Glutamatergic neuron (in vitro differentiated cells): Measurements from ENCODE around the gene PTPRN2. TPM values are rescaled to one million over a fixed set of nuclear protein-coding genes. Genes with fewer than 3 reads are reported as not detected.

Experiments used
- DNase-seq: peaks from one replicate; pipeline ENCODE4 v3.0.0; 2022
- H3K27ac Mint-ChIP-seq: one replicate; pipeline ENCODE4 v1.8.0; 2020; ENCODE audit warnings: mild to moderate bottlenecking, mixed read lengths, inconsistent platforms; ENCODE audit not compliant: unreplicated experiment
- H3K27me3 Mint-ChIP-seq: one replicate; pipeline ENCODE4 v1.8.0; 2020; ENCODE audit warnings: mild to moderate bottlenecking, moderate library complexity, mixed read lengths, inconsistent platforms; ENCODE audit not compliant: unreplicated experiment
- H3K36me3 Mint-ChIP-seq: one replicate; pipeline ENCODE4 v1.8.0; 2020; ENCODE audit warnings: mild to moderate bottlenecking, mixed read lengths, inconsistent platforms; ENCODE audit not compliant: unreplicated experiment
- H3K4me1 Mint-ChIP-seq: one replicate; pipeline ENCODE4 v1.8.0; 2020; ENCODE audit warnings: mild to moderate bottlenecking, low read depth, mixed read lengths, inconsistent platforms; ENCODE audit not compliant: unreplicated experiment
- H3K4me3 Mint-ChIP-seq: one replicate; pipeline ENCODE4 v1.8.0; 2020; ENCODE audit warnings: mild to moderate bottlenecking, mixed read lengths, inconsistent platforms; ENCODE audit not compliant: unreplicated experiment
- H3K9me3 Mint-ChIP-seq: one replicate; pipeline ENCODE4 v1.8.0; 2020; ENCODE audit warnings: mild to moderate bottlenecking, moderate library complexity, mixed read lengths, inconsistent platforms; ENCODE audit not compliant: unreplicated experiment
- CTCF ChIP-seq: fragments of 200-600 bp; sonication (generic); IDR thresholded peaks from one replicate; pipeline ENCODE4 v1.5.0; 2021; ENCODE audit not compliant: partially characterized antibody, unreplicated experiment
- total RNA-seq: library from RNA; stranded (reverse); fragmentation: NEBNext Ultra II Directional; extraction: Animal tissue kit (Norgen Biotek cat#: 25700); gene quantifications from one replicate; pipeline ENCODE4 v1.2.1, GENCODE V29; 2021; ENCODE audit not compliant: unreplicated experiment

PTPRN2 gene
- total RNA-seq, 1 donor from 2014 or later = 49.0 TPM

GRCh38 chr7:158530800-158531609 lies 56.6 kb downstream of the PTPRN2 start:
- no peak overlapping the region for H3K27ac Mint-ChIP-seq
- DNase-seq = no peak
- H3K27me3 Mint-ChIP-seq = peaks cover 26% of the 10 kb centered on the region
- H3K9me3 Mint-ChIP-seq = peaks cover 14% of the 10 kb centered on the region
- no peak overlapping the region for H3K4me3 Mint-ChIP-seq
- H3K36me3 Mint-ChIP-seq = peaks cover 20% of the 10 kb centered on the region
- TF ChIP-seq CTCF = no peak
- peaks cover 32% of the 10 kb centered on the region for H3K4me1 Mint-ChIP-seq

- Mint-ChIP-seq H3K9me3 (peaks cover 8% of the 10 kb centered on the region), H3K27ac (no peak overlapping the region), H3K4me1 (peaks cover 29% of the 10 kb centered on the region), H3K4me3 (no peak overlapping the region), H3K36me3 (peaks cover 6% of the 10 kb centered on the region), H3K27me3 (peaks cover 25% of the 10 kb centered on the region)
- no peak for DNase-seq
- no peak for TF ChIP-seq CTCF
These were observed 58.2 kb downstream of the PTPRN2 start for GRCh38 chr7:158529181-158530096.

DNA sequence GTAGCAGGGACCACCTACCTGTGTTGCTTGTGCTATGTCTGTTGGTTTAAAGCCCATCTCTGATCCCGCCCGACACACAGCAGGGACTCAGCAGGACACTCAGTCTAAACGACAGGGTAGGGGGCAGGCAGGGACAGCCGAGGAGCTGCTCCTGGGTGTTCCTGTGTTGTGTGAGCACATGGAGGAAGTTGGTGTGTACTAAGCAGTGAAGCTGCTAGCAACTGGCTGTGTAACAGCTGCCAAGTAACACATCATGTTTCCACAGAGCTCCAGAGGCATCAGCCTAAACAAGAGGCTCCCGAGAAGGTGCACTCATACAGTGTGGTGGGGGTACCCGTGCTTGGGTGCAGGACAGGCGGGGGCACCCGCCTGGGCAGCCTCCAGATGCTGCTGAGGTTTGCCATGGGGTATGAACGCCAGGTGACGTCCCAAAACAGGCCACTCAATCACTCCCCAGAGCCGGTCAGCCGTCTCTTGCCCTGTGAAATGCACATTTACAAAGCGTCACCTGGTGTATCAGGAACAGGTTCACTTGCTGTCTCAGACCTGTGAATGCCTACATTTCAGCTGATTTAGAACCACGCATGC lies 59.6 kb downstream of the PTPRN2 start:
- TF ChIP-seq CTCF = no peak
- peaks cover 26% of the 10 kb centered on the region for H3K4me1 Mint-ChIP-seq
- no peak for DNase-seq
- peaks cover 1% of the 10 kb centered on the region for H3K36me3 Mint-ChIP-seq
- H3K4me3 Mint-ChIP-seq = no peak overlapping the region
- H3K27me3 Mint-ChIP-seq = peaks cover 17% of the 10 kb centered on the region
- peaks cover 4% of the 10 kb centered on the region for H3K9me3 Mint-ChIP-seq
- no peak overlapping the region for H3K27ac Mint-ChIP-seq

GRCh38 chr7:158527495-158527894 lies 60.1 kb downstream of the PTPRN2 start:
- peaks cover 6% of the 10 kb centered on the region for H3K36me3 Mint-ChIP-seq
- no peak for DNase-seq
- H3K27ac Mint-ChIP-seq = peak overlapping the region; percentile 52
- H3K4me3 Mint-ChIP-seq = no peak overlapping the region
- peaks cover 17% of the 10 kb centered on the region for H3K27me3 Mint-ChIP-seq
- H3K9me3 Mint-ChIP-seq = peaks cover 7% of the 10 kb centered on the region
- TF ChIP-seq CTCF = no peak
- peaks cover 22% of the 10 kb centered on the region for H3K4me1 Mint-ChIP-seq
